AG04450 (cell line): Measurements from ENCODE around the gene GHRL. TPM values are rescaled to one million over a fixed set of nuclear protein-coding genes. Genes with fewer than 3 reads are reported as not detected.
"Not testable (repeated sequence)": the region's sequence is repeated elsewhere in the genome, so short reads cannot be mapped to it uniquely, and the experiment has no call there.

ENCODE experiments used
- CTCF ChIA-PET: fragments of 300-600, 350-600 bp; formaldehyde crosslinking; extraction: SDS; loops from one replicate; lab custom pipeline; 2022; ENCODE audit warnings: antibody characterized with exemption, inconsistent platforms; lab: Charles Lee
- POLR2A ChIA-PET: fragments of 350-600 bp; formaldehyde crosslinking; extraction: SDS; loops from one replicate; lab custom pipeline; 2021; ENCODE audit warnings: antibody characterized with exemption, inconsistent platforms; lab: Yijun Ruan, JAX
- DNase-seq: peaks from one replicate; pipeline ENCODE4 v3.0.0-alpha.2; 2011; ENCODE audit warnings: low read depth, low spot score
- H3K27ac ChIP-seq: one replicate; pipeline ENCODE4 v1.5.1; 2012; ENCODE audit warnings: low read depth, low read length, control low read depth
- H3K27me3 ChIP-seq: one replicate; pipeline ENCODE4 v1.6.0; 2012; ENCODE audit warnings: low read length; ENCODE audit not compliant: control insufficient read depth, insufficient read depth
- H3K4me3 ChIP-seq: 2 replicates; pipeline ENCODE4 v1.5.1; 2011; ENCODE audit warnings: mild to moderate bottlenecking, low read depth, low read length, control low read depth
- H3K9me3 ChIP-seq: 2 replicates; pipeline ENCODE4 v1.5.1; 2012; ENCODE audit warnings: low read length; ENCODE audit not compliant: control insufficient read depth, insufficient read depth
- CTCF ChIP-seq: IDR thresholded peaks from 2 replicates; pipeline ENCODE4 v1.5.1; 2011; ENCODE audit warnings: low read depth, low read length, control low read depth, inconsistent platforms
- polyA plus RNA-seq: library from polyadenylated mRNA; depleted of rRNA; stranded (reverse); fragments of >200 nt; gene quantifications from 2 replicates; pipeline ENCODE4 v1.2.3, GENCODE V29; 2011

The GHRL gene
- polyA plus RNA-seq, 1 experiment: not detected

DNA sequence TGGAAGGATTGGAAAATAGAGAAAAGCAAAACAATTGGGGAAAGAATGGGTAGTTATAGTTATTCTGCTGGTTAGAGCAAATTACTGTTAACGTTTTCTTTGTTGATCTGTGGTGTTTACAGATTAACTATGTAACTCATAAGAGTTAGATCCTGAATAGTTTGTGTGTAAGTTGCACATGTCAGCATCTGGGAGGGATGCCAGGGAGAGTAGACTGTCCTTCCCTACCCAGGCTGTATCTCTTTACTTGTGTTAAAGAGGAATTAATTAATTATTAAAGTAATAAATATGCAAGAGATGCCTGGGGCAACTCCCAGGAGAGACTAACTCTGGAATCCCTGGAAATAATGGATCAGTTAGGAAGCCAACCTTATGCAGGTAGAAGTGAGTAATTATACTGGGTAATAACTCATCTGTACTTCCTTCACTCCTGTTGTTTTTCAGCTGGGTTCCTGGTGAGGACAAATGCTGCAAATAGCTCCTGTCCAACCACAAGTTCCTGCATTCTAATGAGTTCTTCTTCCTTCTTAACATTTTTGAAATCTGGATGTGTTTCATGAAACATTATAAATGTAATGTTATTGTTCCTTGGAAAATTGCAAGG is 18.9 kb downstream of the GHRL start:
- CTCF ChIA-PET: interaction anchor here (1.4 to 1.7 kb wide), 2 partner anchors 10 to 13 kb away, joined by 7 to 9 read pairs; no protein-coding TSS in a partner anchor

GRCh38 chr3:10272977-10273376 is 19.8 kb downstream of the GHRL start:
- no peak for DNase-seq
- H3K9me3 ChIP-seq: no peaks in the 10 kb centered on the region
- ChIA-PET POLR2A (no interaction called here), CTCF (interaction anchor here (1.7 kb wide), 1 partner anchor 14 kb away, joined by 7 read pairs; no protein-coding TSS in a partner anchor)
- no peaks in the 10 kb centered on the region for H3K27me3 ChIP-seq
- H3K4me3 ChIP-seq: no peak overlapping the region
- no peak for TF ChIP-seq CTCF
- no peak overlapping the region for H3K27ac ChIP-seq

More for the DNA sequence above, 18.9 kb downstream of the GHRL start:
- Histone ChIP-seq H3K27ac (no peak overlapping the region), H3K4me3 (no peak overlapping the region), H3K27me3 (no peaks in the 10 kb centered on the region), H3K9me3 (no peaks in the 10 kb centered on the region)
- TF ChIP-seq CTCF: no peak
- DNase-seq: no peak
- POLR2A ChIA-PET: no interaction called here

- H3K4me3 ChIP-seq: not testable (repeated sequence)
- ChIA-PET CTCF (interaction anchor here (0.6 kb wide), 1 partner anchor 574 kb away, joined by 4 read pairs; no protein-coding TSS in a partner anchor), POLR2A (interaction anchor here (0.7 kb wide), 1 partner anchor 1419 kb away, joined by 4 read pairs; no protein-coding TSS in a partner anchor)
Observed at GRCh38 chr3:10272476-10272875, 20.3 kb downstream of the GHRL start.

DNA sequence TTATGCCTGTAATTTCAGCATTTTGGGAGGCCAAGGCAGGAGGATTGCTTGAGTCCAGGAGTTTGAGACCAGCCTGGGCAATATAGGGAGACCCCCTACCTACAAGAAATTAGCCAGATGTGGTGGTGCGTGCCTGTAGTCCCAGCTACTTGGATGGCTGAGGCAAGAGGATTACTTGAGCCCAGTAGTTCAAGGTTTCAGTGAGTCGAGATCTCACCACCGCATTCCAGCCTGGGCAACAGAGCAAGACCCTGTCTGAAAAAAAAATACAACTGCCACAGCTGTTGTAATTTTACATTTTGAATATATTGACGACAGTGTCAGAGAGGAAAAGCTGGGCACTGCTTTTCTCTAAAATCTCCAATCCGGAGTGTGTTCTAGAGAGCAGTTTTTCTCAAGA is 23.3 kb downstream of the GHRL start:
- CTCF ChIA-PET: no interaction called here
- no peaks in the 10 kb centered on the region for H3K27me3 ChIP-seq
- POLR2A ChIA-PET: no interaction called here
- no peak for DNase-seq
- H3K9me3 ChIP-seq: no peaks in the 10 kb centered on the region
- no peak for TF ChIP-seq CTCF
- H3K27ac ChIP-seq: no peak overlapping the region
- no peak overlapping the region for H3K4me3 ChIP-seq

More at GRCh38 chr3:10272476-10272875, 20.3 kb downstream of the GHRL start:
- H3K27me3 ChIP-seq, H3K9me3 ChIP-seq, DNase-seq, H3K27ac ChIP-seq: not testable (repeated sequence)

- DNase-seq: no peak
- Histone ChIP-seq H3K27me3 (no peaks in the 10 kb centered on the region), H3K27ac (no peak overlapping the region), H3K4me3 (no peak overlapping the region), H3K9me3 (no peaks in the 10 kb centered on the region)
- ChIA-PET POLR2A (no interaction called here), CTCF (interaction anchor here (0.6 kb wide), 1 partner anchor 123 kb away, joined by 3 read pairs; no protein-coding TSS in a partner anchor)
- no peak for TF ChIP-seq CTCF
Observed at GRCh38 chr3:10268930-10269329, 23.8 kb downstream of the GHRL start.
